Measurements from ENCODE around the gene SNRPE. TPM values are rescaled to one million over a fixed set of nuclear protein-coding genes. Genes with fewer than 3 reads are reported as not detected.

SNRPE gene
- total and polyA plus RNA-seq, 4 donors = 49.3 to 141 (median 116) TPM

GRCh38 chr1:203871114-203871880 lies 9.9 kb downstream of the SNRPE start:
- H3K27me3 ChIP-seq (ENCODE audit: control insufficient read depth, insufficient read depth, low read length) = no peaks in the 10 kb centered on the region
- H3K9me3 ChIP-seq (ENCODE audit: control insufficient read depth, insufficient read depth, low read length) = no peaks in the 10 kb centered on the region
- no peak overlapping the region for H3K4me3 ChIP-seq (ENCODE audit: low read depth, low read length)
- peaks cover 19% of the 10 kb centered on the region for H3K36me3 ChIP-seq (ENCODE audit: control insufficient read depth, insufficient read depth, low read length)
- DNase-seq (ENCODE audit: low read depth in 4 of 6, low spot score in 6 of 6) = peak; percentile 58 to 92 (median 75)
- H3K27ac ChIP-seq (ENCODE audit: low read depth, low read length) = peak overlapping the region; percentile 81
- peaks cover 23% of the 10 kb centered on the region for H3K4me1 ChIP-seq (ENCODE audit: control insufficient read depth, insufficient read depth, low read length)
- WGBS (ENCODE audit: insufficient coverage) = no CpG with 5 or more reads among the region's 3 CpGs

GRCh38 chr1:203873094-203873493 lies 11.7 kb downstream of the SNRPE start:
- WGBS (ENCODE audit: insufficient coverage) = 84% methylated on average over 8 of the region's 8 CpGs
- no peak overlapping the region for H3K4me3 ChIP-seq (ENCODE audit: low read depth, low read length)
- no peaks in the 10 kb centered on the region for H3K27me3 ChIP-seq (ENCODE audit: control insufficient read depth, insufficient read depth, low read length)
- H3K36me3 ChIP-seq (ENCODE audit: control insufficient read depth, insufficient read depth, low read length) = peaks cover 14% of the 10 kb centered on the region
- no peaks in the 10 kb centered on the region for H3K9me3 ChIP-seq (ENCODE audit: control insufficient read depth, insufficient read depth, low read length)
- H3K27ac ChIP-seq (ENCODE audit: low read depth, low read length) = no peak overlapping the region
- no peak for DNase-seq (ENCODE audit: low read depth in 4 of 6, low spot score in 6 of 6)
- peaks cover 23% of the 10 kb centered on the region for H3K4me1 ChIP-seq (ENCODE audit: control insufficient read depth, insufficient read depth, low read length)

- Histone ChIP-seq H3K4me1 (ENCODE audit: control insufficient read depth, insufficient read depth, low read length) (no peaks in the 10 kb centered on the region), H3K27me3 (ENCODE audit: control insufficient read depth, insufficient read depth, low read length) (no peaks in the 10 kb centered on the region), H3K27ac (ENCODE audit: low read depth, low read length) (no peak overlapping the region), H3K4me3 (ENCODE audit: low read depth, low read length) (no peak overlapping the region), H3K9me3 (ENCODE audit: control insufficient read depth, insufficient read depth, low read length) (no peaks in the 10 kb centered on the region), H3K36me3 (ENCODE audit: control insufficient read depth, insufficient read depth, low read length) (no peaks in the 10 kb centered on the region)
- 75% methylated on average over 1 of the region's 3 CpGs for WGBS (ENCODE audit: insufficient coverage)
- DNase-seq (ENCODE audit: low read depth in 4 of 6, low spot score in 6 of 6) = no peak
Measured at GRCh38 chr1:203878422-203878821, 17.0 kb downstream of the SNRPE start.

- WGBS (ENCODE audit: insufficient coverage) = 100% methylated on average over 4 of the region's 5 CpGs
- Histone ChIP-seq H3K27ac (ENCODE audit: low read depth, low read length) (no peak overlapping the region), H3K4me3 (ENCODE audit: low read depth, low read length) (no peak overlapping the region), H3K36me3 (ENCODE audit: control insufficient read depth, insufficient read depth, low read length) (no peaks in the 10 kb centered on the region), H3K9me3 (ENCODE audit: control insufficient read depth, insufficient read depth, low read length) (no peaks in the 10 kb centered on the region), H3K27me3 (ENCODE audit: control insufficient read depth, insufficient read depth, low read length) (no peaks in the 10 kb centered on the region), H3K4me1 (ENCODE audit: control insufficient read depth, insufficient read depth, low read length) (no peaks in the 10 kb centered on the region)
- DNase-seq (ENCODE audit: low read depth in 4 of 6, low spot score in 6 of 6) = no peak
Measured at GRCh38 chr1:203880606-203881005, 19.2 kb downstream of the SNRPE start.

- DNase-seq (ENCODE audit: low read depth in 4 of 6, low spot score in 6 of 6) = no peak
Measured at GRCh38 chr1:203888807-203889251, 27.4 kb downstream of the SNRPE start.

GRCh38 chr1:203891950-203892349 lies 30.6 kb downstream of the SNRPE start:
- no peak overlapping the region for H3K4me3 ChIP-seq (ENCODE audit: low read depth, low read length)
- H3K27ac ChIP-seq (ENCODE audit: low read depth, low read length) = no peak overlapping the region
- H3K27me3 ChIP-seq (ENCODE audit: control insufficient read depth, insufficient read depth, low read length) = no peaks in the 10 kb centered on the region
- DNase-seq (ENCODE audit: low read depth in 4 of 6, low spot score in 6 of 6) = no peak
- WGBS (ENCODE audit: insufficient coverage) = no CpG with 5 or more reads among the region's 2 CpGs
- peaks cover 5% of the 10 kb centered on the region for H3K9me3 ChIP-seq (ENCODE audit: control insufficient read depth, insufficient read depth, low read length)
- no peaks in the 10 kb centered on the region for H3K36me3 ChIP-seq (ENCODE audit: control insufficient read depth, insufficient read depth, low read length)
- H3K4me1 ChIP-seq (ENCODE audit: control insufficient read depth, insufficient read depth, low read length) = no peaks in the 10 kb centered on the region

More at GRCh38 chr1:203888807-203889251, 27.4 kb downstream of the SNRPE start:
- no peaks in the 10 kb centered on the region for H3K36me3 ChIP-seq (ENCODE audit: control insufficient read depth, insufficient read depth, low read length)
- no peak overlapping the region for H3K4me3 ChIP-seq (ENCODE audit: low read depth, low read length)
- H3K27me3 ChIP-seq (ENCODE audit: control insufficient read depth, insufficient read depth, low read length) = no peaks in the 10 kb centered on the region
- no peaks in the 10 kb centered on the region for H3K4me1 ChIP-seq (ENCODE audit: control insufficient read depth, insufficient read depth, low read length)
- H3K9me3 ChIP-seq (ENCODE audit: control insufficient read depth, insufficient read depth, low read length) = no peaks in the 10 kb centered on the region
- H3K27ac ChIP-seq (ENCODE audit: low read depth, low read length) = no peak overlapping the region

GRCh38 chr1:203898458-203899352 lies 37.3 kb downstream of the SNRPE start:
- H3K27me3 ChIP-seq (ENCODE audit: control insufficient read depth, insufficient read depth, low read length) = no peaks in the 10 kb centered on the region
- 100% methylated on average over 3 of the region's 12 CpGs for WGBS (ENCODE audit: insufficient coverage)

GRCh38 chr1:203899353-203899716 lies 37.9 kb downstream of the SNRPE start:
- Histone ChIP-seq H3K36me3 (ENCODE audit: control insufficient read depth, insufficient read depth, low read length) (no peaks in the 10 kb centered on the region), H3K4me3 (ENCODE audit: low read depth, low read length) (no peak overlapping the region), H3K27me3 (ENCODE audit: control insufficient read depth, insufficient read depth, low read length) (no peaks in the 10 kb centered on the region), H3K9me3 (ENCODE audit: control insufficient read depth, insufficient read depth, low read length) (peaks cover 5% of the 10 kb centered on the region), H3K4me1 (ENCODE audit: control insufficient read depth, insufficient read depth, low read length) (no peaks in the 10 kb centered on the region), H3K27ac (ENCODE audit: low read depth, low read length) (no peak overlapping the region)
- DNase-seq (ENCODE audit: low read depth in 4 of 6, low spot score in 6 of 6) = no peak
- no CpG with 5 or more reads among the region's 1 CpG for WGBS (ENCODE audit: insufficient coverage)

More at GRCh38 chr1:203898458-203899352, 37.3 kb downstream of the SNRPE start:
- Histone ChIP-seq H3K27ac (ENCODE audit: low read depth, low read length) (no peak overlapping the region), H3K4me1 (ENCODE audit: control insufficient read depth, insufficient read depth, low read length) (no peaks in the 10 kb centered on the region), H3K4me3 (ENCODE audit: low read depth, low read length) (no peak overlapping the region), H3K9me3 (ENCODE audit: control insufficient read depth, insufficient read depth, low read length) (peaks cover 5% of the 10 kb centered on the region), H3K36me3 (ENCODE audit: control insufficient read depth, insufficient read depth, low read length) (no peaks in the 10 kb centered on the region)
- DNase-seq (ENCODE audit: low read depth in 4 of 6, low spot score in 6 of 6) = no peak

- DNase-seq (ENCODE audit: low read depth in 4 of 6, low spot score in 6 of 6) = no peak
- WGBS (ENCODE audit: insufficient coverage) = 96% methylated on average over 41 of the region's 47 CpGs
- H3K36me3 ChIP-seq (ENCODE audit: control insufficient read depth, insufficient read depth, low read length) = no peaks in the 10 kb centered on the region
- H3K27me3 ChIP-seq (ENCODE audit: control insufficient read depth, insufficient read depth, low read length) = no peaks in the 10 kb centered on the region
- no peak overlapping the region for H3K4me3 ChIP-seq (ENCODE audit: low read depth, low read length)
- H3K9me3 ChIP-seq (ENCODE audit: control insufficient read depth, insufficient read depth, low read length) = no peaks in the 10 kb centered on the region
- no peak overlapping the region for H3K27ac ChIP-seq (ENCODE audit: low read depth, low read length)
- H3K4me1 ChIP-seq (ENCODE audit: control insufficient read depth, insufficient read depth, low read length) = no peaks in the 10 kb centered on the region
Measured at GRCh38 chr1:203899869-203900714, 38.7 kb downstream of the SNRPE start.

Measured in spinal cord (tissue), 10 donors.